Endothelial cell of umbilical vein (primary cell): ENCODE results near the gene FIZ1. TPM values are rescaled to one million over a fixed set of nuclear protein-coding genes. Genes with fewer than 3 reads are reported as not detected.

ENCODE experiments used
- BruUV-seq: library from RNA; stranded (reverse); fragments of 400-500 nt; replicated peaks from 2 replicates; lab custom pipeline; 2021; lab: Mats Ljungman, UMichigan
- CTCF ChIA-PET: fragments of 300-600, 350-600 bp; sonication (Branson Sonifier 250); formaldehyde crosslinking; loops from one replicate; lab custom pipeline; 2021; ENCODE audit warnings: antibody characterized with exemption, inconsistent platforms; lab: Charles Lee
- POLR2A ChIA-PET: fragments of 300-600, 350-600 bp; sonication (Branson Sonifier 250); formaldehyde crosslinking; loops from one replicate; lab custom pipeline; 2021; ENCODE audit warnings: antibody characterized with exemption, inconsistent platforms; lab: Charles Lee
- DNase-seq: peaks from one replicate; pipeline ENCODE4 v3.0.0-alpha.2; 2011; ENCODE audit warnings: low read depth, low spot score
- FAIRE-seq: peaks from 2 replicates; lab custom pipeline; 2011; peaks lifted over from hg19 to GRCh38; lab: Jason Lieb, UNC
- H2AFZ ChIP-seq: 2 replicates; pipeline ENCODE4 v1.6.0; 2012; ENCODE audit warnings: low read depth, low read length, control low read depth, inconsistent platforms
- H3K27ac ChIP-seq: 2 replicates; pipeline ENCODE4 v1.5.1; 2011; ENCODE audit warnings: low read depth, mild to moderate bottlenecking, control low read depth, low read length, moderate library complexity; ENCODE audit not compliant: insufficient read depth
- H3K27me3 ChIP-seq, 2 experiments: 2 replicates each; pipeline versions ENCODE4 v1.6.0 to v1.6.1; 2011; ENCODE audit warnings: low read length in 2 of 2, mixed read lengths in 1 of 2; ENCODE audit not compliant: control insufficient read depth in 2 of 2, insufficient read depth in 2 of 2
- H3K36me3 ChIP-seq, 2 experiments: 2 replicates in 1 of 2; 3 replicates in 1 of 2; pipeline ENCODE4 v1.5.1; 2011; ENCODE audit warnings: low read length in 2 of 2, mild to moderate bottlenecking in 1 of 2, moderate library complexity in 1 of 2; ENCODE audit not compliant: control insufficient read depth in 2 of 2, insufficient read depth in 2 of 2; ENCODE audit errors: extremely low read depth in 1 of 2
- H3K4me1 ChIP-seq: 3 replicates; pipeline ENCODE4 v1.5.1; 2011; ENCODE audit warnings: mild to moderate bottlenecking, low read length; ENCODE audit not compliant: control insufficient read depth, insufficient read depth; ENCODE audit errors: extremely low read depth
- H3K4me2 ChIP-seq: 2 replicates; pipeline ENCODE4 v1.6.1; 2011; ENCODE audit warnings: low read length, control low read depth, mixed read lengths; ENCODE audit not compliant: insufficient read depth
- H3K4me3 ChIP-seq, 3 experiments: fragments of 200-600 bp in 1 of 3; sonication (generic), shearing (Covaris generic) in 1 of 3; replicated peaks in 1 of 3; 2 replicates each; pipeline ENCODE4 v1.5.1; 2011 to 2016; ENCODE audit warnings: control low read depth in 3 of 3, low read length in 3 of 3, mild to moderate bottlenecking in 2 of 3, inconsistent platforms in 1 of 3, low read depth in 1 of 3, moderate library complexity in 1 of 3; ENCODE audit not compliant: insufficient read depth in 1 of 3
- H3K79me2 ChIP-seq: 2 replicates; pipeline ENCODE4 v1.6.0; 2012; ENCODE audit warnings: low read length, inconsistent platforms; ENCODE audit not compliant: control insufficient read depth, insufficient read depth
- H3K9ac ChIP-seq: replicated peaks from 2 replicates; pipeline ENCODE3; 2011; ENCODE audit warnings: low read length, control low read depth; ENCODE audit not compliant: insufficient read depth; ENCODE audit errors: extremely low read depth
- H3K9me1 ChIP-seq: replicated peaks from 3 replicates; pipeline ENCODE4 v1.6.0; 2011; ENCODE audit warnings: mild to moderate bottlenecking, low read length; ENCODE audit not compliant: control insufficient read depth, insufficient read depth; ENCODE audit errors: extremely low read depth
- H3K9me3 ChIP-seq: replicated peaks from 2 replicates; pipeline ENCODE4 v1.5.1; 2012; ENCODE audit warnings: low read length, inconsistent platforms; ENCODE audit not compliant: control insufficient read depth, insufficient read depth
- H4K20me1 ChIP-seq: replicated peaks from 2 replicates; pipeline ENCODE3; 2011; ENCODE audit warnings: mild to moderate bottlenecking, low read length; ENCODE audit not compliant: control insufficient read depth, insufficient read depth; ENCODE audit errors: extremely low read depth
- EZH2 ChIP-seq: IDR thresholded peaks from 2 replicates; pipeline ENCODE4 v1.6.1; 2012; ENCODE audit warnings: borderline replicate concordance, low read depth, mild to moderate bottlenecking, moderate library complexity, low read length, inconsistent platforms; ENCODE audit not compliant: severe bottlenecking
- FOS ChIP-seq: IDR thresholded peaks from 2 replicates; pipeline ENCODE4 v1.6.1; 2011; ENCODE audit warnings: mild to moderate bottlenecking, low read length, moderate library complexity, borderline replicate concordance; ENCODE audit not compliant: insufficient read depth
- GATA2 ChIP-seq: IDR thresholded peaks from 2 replicates; pipeline ENCODE4 v1.7.0; 2011; ENCODE audit warnings: low read depth, mild to moderate bottlenecking, moderate library complexity, mixed read lengths, low read length; ENCODE audit not compliant: insufficient read length, insufficient read depth
- JUN ChIP-seq: IDR thresholded peaks from 2 replicates; pipeline ENCODE4 v1.6.1; 2011; ENCODE audit warnings: borderline replicate concordance, low read depth; ENCODE audit not compliant: insufficient read length, insufficient read depth
- MYC ChIP-seq: IDR thresholded peaks from one replicate; pipeline ENCODE4 v1.6.1; 2011; ENCODE audit warnings: mild to moderate bottlenecking, low read depth, low read length
- POLR2A ChIP-seq: IDR thresholded peaks from 2 replicates; pipeline ENCODE4 v1.6.1; 2012; ENCODE audit warnings: low read depth, mild to moderate bottlenecking, control low read depth, low read length
- POLR2AphosphoS5 ChIP-seq: IDR thresholded peaks from 2 replicates; pipeline ENCODE4 v1.6.1; 2012; ENCODE audit warnings: low read depth, mild to moderate bottlenecking, control low read depth, low read length, moderate library complexity; ENCODE audit not compliant: insufficient read depth
- dilution Hi-C: fragments of 300-500 bp; cut with MboI; formaldehyde crosslinking; loops from one replicate; pipeline ENCODE4 v1.15.0; 2019; ENCODE audit warnings: low sequenced_read_pairs; ENCODE audit not compliant: extremely low pct_ligation_motif_present
- intact Hi-C: fragments of 100-400 bp; cut with micrococcal nuclease; formaldehyde crosslinking; loops from one replicate; pipeline ENCODE4 v1.10.0; 2022
- polyA plus RNA-seq, 4 experiments: library from polyadenylated mRNA; depleted of rRNA in 3 of 4; stranded (reverse) in 3 of 4; unstranded in 1 of 4; fragments of >200 nt; gene quantifications; 2 replicates each; pipeline versions ENCODE4 v1.2.1 to v1.2.3, GENCODE V29; 2011 to 2012; ENCODE audit warnings: missing spikeins in 1 of 4
- total RNA-seq: library from RNA; stranded (reverse); gene quantifications from 2 replicates; pipeline ENCODE4 v1.2.3, GENCODE V29; 2021
- TF ChIP-seq, protein P1 (sequence below), 2 donors: IDR thresholded peaks; 1 replicate in 1 of 2; 2 replicates in 1 of 2; pipeline ENCODE4 v1.5.1; 2011; ENCODE audit warnings: low read length in 2 of 2, mild to moderate bottlenecking in 2 of 2, moderate library complexity in 2 of 2, control low read depth in 1 of 2, inconsistent platforms in 1 of 2, low read depth in 1 of 2; ENCODE audit not compliant: insufficient read depth in 1 of 2; ENCODE audit errors: extremely low read depth in 1 of 2
- TF ChIP-seq, protein P2 (sequence below): IDR thresholded peaks from 2 replicates; pipeline ENCODE4 v1.6.1; 2011; ENCODE audit not compliant: insufficient read depth, insufficient read length

FIZ1 gene
- total and polyA plus RNA-seq, 2 donors (not counting 3 experiments of a cell fraction or from before 2014, with no cell fraction given), result 6.6 to 15.6 TPM

- Histone ChIP-seq H3K4me1 (peaks cover 15% of the 10 kb centered on the region), H3K9me1 (no peaks in the 10 kb centered on the region), H3K4me2 (no peak overlapping the region), H3K36me3 (no peaks in the 10 kb centered on the region), H4K20me1 (no peaks in the 10 kb centered on the region), H3K27me3 (peaks cover 0 to 3% of the 10 kb centered on the region in 2 experiments), H3K9me3 (no peaks in the 10 kb centered on the region), H3K4me3 (no peak overlapping the region), H3K27ac (no peak overlapping the region), H2AFZ (no peak overlapping the region), H3K9ac (no peak overlapping the region), H3K79me2 (no peaks in the 10 kb centered on the region)
- dilution Hi-C loops, result no loop called here
- intact Hi-C loops, result no loop called here
- ChIA-PET POLR2A (interaction anchor here (0.6 kb wide), 1 partner anchor 71 kb away, joined by 5 read pairs; the partner anchor contains the start of gene ZNF784), CTCF (interaction anchor here (1.0 to 1.3 kb wide), 3 partner anchors 13 to 412 kb away, joined by 3 to 4 read pairs (median 4); no protein-coding TSS in a partner anchor)
- BruUV-seq, result no TSS peak
- no peak for DNase-seq
- no peak for TF ChIP-seq FOS
- no peak for TF ChIP-seq JUN
- no peak for TF ChIP-seq EZH2
- TF ChIP-seq POLR2A, result no peak
- TF ChIP-seq MYC, result no peak
- no peak for TF ChIP-seq POLR2AphosphoS5
- TF ChIP-seq, protein P1, sequence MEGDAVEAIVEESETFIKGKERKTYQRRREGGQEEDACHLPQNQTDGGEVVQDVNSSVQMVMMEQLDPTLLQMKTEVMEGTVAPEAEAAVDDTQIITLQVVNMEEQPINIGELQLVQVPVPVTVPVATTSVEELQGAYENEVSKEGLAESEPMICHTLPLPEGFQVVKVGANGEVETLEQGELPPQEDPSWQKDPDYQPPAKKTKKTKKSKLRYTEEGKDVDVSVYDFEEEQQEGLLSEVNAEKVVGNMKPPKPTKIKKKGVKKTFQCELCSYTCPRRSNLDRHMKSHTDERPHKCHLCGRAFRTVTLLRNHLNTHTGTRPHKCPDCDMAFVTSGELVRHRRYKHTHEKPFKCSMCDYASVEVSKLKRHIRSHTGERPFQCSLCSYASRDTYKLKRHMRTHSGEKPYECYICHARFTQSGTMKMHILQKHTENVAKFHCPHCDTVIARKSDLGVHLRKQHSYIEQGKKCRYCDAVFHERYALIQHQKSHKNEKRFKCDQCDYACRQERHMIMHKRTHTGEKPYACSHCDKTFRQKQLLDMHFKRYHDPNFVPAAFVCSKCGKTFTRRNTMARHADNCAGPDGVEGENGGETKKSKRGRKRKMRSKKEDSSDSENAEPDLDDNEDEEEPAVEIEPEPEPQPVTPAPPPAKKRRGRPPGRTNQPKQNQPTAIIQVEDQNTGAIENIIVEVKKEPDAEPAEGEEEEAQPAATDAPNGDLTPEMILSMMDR (IDR thresholded peaks at IDR 0.05; ENCODE audit: extremely low read depth in 1 of 2, insufficient read depth in 1 of 2, low read depth in 1 of 2, low read length in 2 of 2), result no peak
- TF ChIP-seq, protein P2, sequence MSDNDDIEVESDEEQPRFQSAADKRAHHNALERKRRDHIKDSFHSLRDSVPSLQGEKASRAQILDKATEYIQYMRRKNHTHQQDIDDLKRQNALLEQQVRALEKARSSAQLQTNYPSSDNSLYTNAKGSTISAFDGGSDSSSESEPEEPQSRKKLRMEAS, result no peak
- TF ChIP-seq GATA2, result no peak
- no peak for FAIRE-seq
Measured at GRCh38 chr19:55553217-55554182, 45.8 kb downstream of the FIZ1 start.
